Right lobe of liver (tissue), 6 donors: ENCODE measurements around the gene PPP3R1. TPM values are rescaled to one million over a fixed set of nuclear protein-coding genes. Genes with fewer than 3 reads are reported as not detected.

Source experiments
- ATAC-seq, 4 donors: fragments of 200-7000 bp; cut with Tn5 transposase; one replicate each; pipeline ENCODE4 v1.9.1; 2020; ENCODE audit warnings: mild to moderate bottlenecking in 4 of 4, moderate library complexity in 4 of 4
- DNase-seq, 3 donors: peaks; one replicate each; pipeline ENCODE4 v3.0.0-alpha.2; 2020
- H3K27ac ChIP-seq, 3 donors: fragments of 200-600 bp; one replicate each; pipeline ENCODE4 v1.8.0; 2022
- H3K27me3 ChIP-seq, 2 donors: fragments of 200-600 bp; one replicate each; pipeline ENCODE4 v1.8.0; 2022
- H3K36me3 ChIP-seq, 4 donors: fragments of 200-600 bp; sonication (generic) in 1 of 4; one replicate each; pipeline versions ENCODE4 v1.5.1 to v1.8.0; 2017 to 2022; ENCODE audit warnings: control low read depth in 1 of 4
- H3K4me1 ChIP-seq, 4 donors: fragments of 200-600 bp; sonication (generic) in 1 of 4; one replicate each; pipeline versions ENCODE4 v1.5.1 to v1.8.0; 2017 to 2022; ENCODE audit warnings: control low read depth in 1 of 4
- H3K4me3 ChIP-seq, 3 donors: fragments of 200-600 bp; one replicate each; pipeline ENCODE4 v1.8.0; 2022
- H3K9me3 ChIP-seq, 4 donors: fragments of 200-600 bp; sonication (generic) in 1 of 4; one replicate each; pipeline versions ENCODE4 v1.5.1 to v1.8.0; 2017 to 2022; ENCODE audit warnings: control low read depth in 1 of 4
- CTCF ChIP-seq, 4 donors: fragments of 200-600 bp in 3 of 4; fragments of 450-650 bp in 1 of 4; IDR thresholded peaks; one replicate each; pipeline versions ENCODE4 v1.5.1 to v1.8.0; 2016 to 2022; ENCODE audit warnings: antibody characterized with exemption in 4 of 4, mild to moderate bottlenecking in 2 of 4
- POLR2A ChIP-seq: fragments of 450-650 bp; IDR thresholded peaks from one replicate; pipeline ENCODE4 v1.6.1; 2017; ENCODE audit warnings: antibody characterized with exemption, mild to moderate bottlenecking
- WGBS: methylation state at CpG from one replicate; pipeline ENCODE4 v1.1.6; 2018; ENCODE audit warnings: low coverage, low lambda C conversion rate; ENCODE audit not compliant: insufficient coverage; ENCODE audit errors: missing lambda C conversion rate; 5-methylcytosine and 5-hydroxymethylcytosine counted together
- intact Hi-C, 2 donors: fragments of 100-400 bp; cut with DNase I; formaldehyde crosslinking; loops; one replicate each; pipeline versions ENCODE4 v1.11.2 to v1.14.1; 2022
- total RNA-seq, 6 experiments: library from RNA; depleted of rRNA in 2 of 6; stranded (reverse); fragments of >200 nt in 2 of 6; fragmentation: NEBNext Ultra II Directional in 3 of 6; extraction: Animal tissue kit (Norgen Biotek cat#: 25700) in 3 of 6; gene quantifications; one replicate each; pipeline versions ENCODE4 v1.1.0 to v1.2.4, GENCODE V29; 2016 to 2023
- donor health status: DM: no; HTN: yes; CAD: no.
- donor health status: DM: no; HTN: no; CAD: no.
- donor health status: DM: no; HTN: no; CAD: no.
- donor health status: DM: no; HTN: yes; CAD: no.
- donor health status: DM: no; HTN: yes; CAD: no.

The PPP3R1 gene
- total RNA-seq, 6 experiments from 2014 or later, result 21.0 to 37.9 (median 27.2) TPM

GRCh38 chr2:68293755-68294154 lies 41.4 kb upstream of the PPP3R1 start:
- Histone ChIP-seq H3K27me3 (no peaks in the 10 kb centered on the region), H3K27ac (no peak overlapping the region), H3K4me3 (no peak overlapping the region), H3K4me1 (no peaks in the 10 kb centered on the region), H3K9me3 (no peaks in the 10 kb centered on the region), H3K36me3 (no peaks in the 10 kb centered on the region)
- intact Hi-C loops, result no loop called here
- TF ChIP-seq CTCF (IDR thresholded peaks at IDR 0.05), result no peak
- no peak for TF ChIP-seq POLR2A
- DNase-seq, result no peak
- WGBS, result 58% methylated on average over 4 of the region's 6 CpGs
- ATAC-seq, result no peak

GRCh38 chr2:68293024-68293423 lies 40.7 kb upstream of the PPP3R1 start:
- intact Hi-C loops, result no loop called here
- H3K4me1 ChIP-seq, result no peaks in the 10 kb centered on the region
- H3K27ac ChIP-seq, result no peak overlapping the region
- 69% methylated on average over 4 of the region's 4 CpGs for WGBS
- DNase-seq (no peak), ATAC-seq (no peak)
- no peaks in the 10 kb centered on the region for H3K27me3 ChIP-seq
- H3K9me3 ChIP-seq, result no peaks in the 10 kb centered on the region
- H3K36me3 ChIP-seq, result no peaks in the 10 kb centered on the region
- H3K4me3 ChIP-seq, result no peak overlapping the region
- no peak for TF ChIP-seq CTCF (IDR thresholded peaks at IDR 0.05)
- TF ChIP-seq POLR2A, result no peak

GRCh38 chr2:68292108-68292710 lies 39.9 kb upstream of the PPP3R1 start:
- no peak overlapping the region for H3K27ac ChIP-seq
- 18% methylated on average over 3 of the region's 3 CpGs for WGBS
- H3K4me3 ChIP-seq, result no peak overlapping the region
- no peaks in the 10 kb centered on the region for H3K36me3 ChIP-seq
- no peaks in the 10 kb centered on the region for H3K9me3 ChIP-seq
- peak; percentile 67 to 83 (median 78) for ATAC-seq
- TF ChIP-seq POLR2A, result no peak
- TF ChIP-seq CTCF (IDR thresholded peaks at IDR 0.05), result peak; percentile 61 to 79 (median 72)
- H3K4me1 ChIP-seq, result no peaks in the 10 kb centered on the region
- no peak for DNase-seq
- no peaks in the 10 kb centered on the region for H3K27me3 ChIP-seq
- intact Hi-C loops, result no loop called here

GRCh38 chr2:68291314-68291713 lies 39.0 kb upstream of the PPP3R1 start:
- Histone ChIP-seq H3K27me3 (no peaks in the 10 kb centered on the region), H3K4me3 (no peak overlapping the region), H3K36me3 (no peaks in the 10 kb centered on the region), H3K9me3 (no peaks in the 10 kb centered on the region), H3K27ac (no peak overlapping the region), H3K4me1 (no peaks in the 10 kb centered on the region)
- intact Hi-C loops, result no loop called here
- DNase-seq (no peak), ATAC-seq (no peak)
- WGBS, result 60% methylated on average over 6 of the region's 6 CpGs
- TF ChIP-seq POLR2A, result no peak

GRCh38 chr2:68290901-68291300 lies 38.6 kb upstream of the PPP3R1 start:
- peak in 3 of 4 donors; percentile 13 to 29 (median 25) for ATAC-seq
- H3K4me1 ChIP-seq, result no peaks in the 10 kb centered on the region
- 47% methylated on average over 5 of the region's 5 CpGs for WGBS
- no peaks in the 10 kb centered on the region for H3K27me3 ChIP-seq
- H3K4me3 ChIP-seq, result no peak overlapping the region
- intact Hi-C loops, result no loop called here
- no peaks in the 10 kb centered on the region for H3K36me3 ChIP-seq
- no peak for DNase-seq
- no peaks in the 10 kb centered on the region for H3K9me3 ChIP-seq
- TF ChIP-seq CTCF (IDR thresholded peaks at IDR 0.05), result no peak
- no peak for TF ChIP-seq POLR2A
- H3K27ac ChIP-seq, result no peak overlapping the region
